ENCODE data around the gene PAQR4.

Gene PAQR4

DNA sequence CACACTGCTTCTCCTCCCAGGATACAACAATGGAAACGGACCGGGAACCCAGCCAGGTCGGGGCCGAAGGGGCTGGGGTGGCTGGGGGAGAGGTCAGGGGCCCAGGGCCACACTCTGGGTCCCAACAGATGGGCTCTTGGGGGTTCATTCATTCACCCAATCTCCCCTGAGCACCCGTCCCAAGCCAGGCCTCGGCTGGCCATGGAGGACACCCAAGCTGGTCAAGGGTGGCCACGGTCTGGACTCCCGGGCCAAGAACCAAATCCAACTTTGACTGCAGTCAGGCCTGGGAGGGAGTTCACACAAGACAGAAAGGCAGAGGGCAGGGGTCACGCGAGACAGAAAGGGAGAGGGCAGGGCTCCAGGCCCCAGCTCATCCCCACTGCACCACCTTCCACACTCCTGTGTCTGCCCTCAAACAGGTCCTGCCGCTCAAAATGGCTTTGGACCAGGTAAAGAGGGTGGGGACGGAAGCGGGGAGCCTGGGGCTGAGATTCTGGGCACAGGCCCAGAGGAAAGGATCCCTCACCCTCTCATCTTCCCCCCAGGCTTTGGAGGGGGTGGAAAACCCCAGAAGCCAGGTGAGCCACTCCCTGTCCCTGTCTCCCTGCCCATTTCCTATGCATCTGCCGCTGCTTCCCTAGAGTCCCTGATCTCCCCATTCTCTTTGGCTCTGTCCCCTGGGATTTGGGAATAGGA, 23.4 kb downstream of the PAQR4 start:
- DNase-seq (ENCODE audit: low spot score) (no peak), ATAC-seq (ENCODE audit: low read depth) (peak; percentile 58)
- Histone ChIP-seq H3K4me3 (ENCODE audit: severe bottlenecking) (no peak overlapping the region), H3K4me1 (ENCODE audit: insufficient read depth, poor library complexity, severe bottlenecking) (peaks cover 36% of the 10 kb centered on the region), H3K9me3 (ENCODE audit: severe bottlenecking) (no peaks in the 10 kb centered on the region), H3K27me3 (ENCODE audit: insufficient read depth, poor library complexity, severe bottlenecking) (no peaks in the 10 kb centered on the region), H3K36me3 (ENCODE audit: low read depth) (no peaks in the 10 kb centered on the region), H3K27ac (ENCODE audit: poor library complexity, severe bottlenecking) (peak overlapping the region; percentile 72)
- no peak for TF ChIP-seq CTCF (IDR thresholded peaks at IDR 0.05; ENCODE audit: poor library complexity, severe bottlenecking)

DNA sequence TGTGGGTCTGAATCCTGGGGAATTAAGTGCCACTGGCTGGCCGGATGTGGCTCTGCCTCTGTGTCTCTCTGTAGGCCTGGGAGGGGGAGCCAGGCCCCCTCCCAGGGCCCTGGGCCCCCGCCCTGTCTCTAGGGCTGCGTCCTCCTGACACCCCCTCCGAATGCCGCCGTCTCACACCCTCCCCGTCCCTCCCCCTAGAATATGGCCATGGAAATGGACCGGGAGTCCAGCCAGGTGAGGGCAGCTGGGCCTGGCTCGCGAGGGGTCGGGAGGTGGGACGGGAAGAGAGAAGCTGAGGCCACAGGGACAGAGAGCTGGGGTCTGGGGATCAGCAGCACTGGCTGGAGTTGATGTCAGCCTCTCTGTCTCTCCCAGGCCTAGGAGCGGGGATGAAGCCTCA, 27.1 kb downstream of the PAQR4 start:
- TF ChIP-seq CTCF (IDR thresholded peaks at IDR 0.05; ENCODE audit: poor library complexity, severe bottlenecking): no peak
- Histone ChIP-seq H3K4me1 (ENCODE audit: insufficient read depth, poor library complexity, severe bottlenecking) (peaks cover 26% of the 10 kb centered on the region), H3K27me3 (ENCODE audit: insufficient read depth, poor library complexity, severe bottlenecking) (no peaks in the 10 kb centered on the region), H3K36me3 (ENCODE audit: low read depth) (no peaks in the 10 kb centered on the region), H3K4me3 (ENCODE audit: severe bottlenecking) (no peak overlapping the region), H3K27ac (ENCODE audit: poor library complexity, severe bottlenecking) (peak overlapping the region; percentile 72), H3K9me3 (ENCODE audit: severe bottlenecking) (no peaks in the 10 kb centered on the region)
- ATAC-seq (ENCODE audit: low read depth): no peak
- DNase-seq (ENCODE audit: low spot score): no peak

DNA sequence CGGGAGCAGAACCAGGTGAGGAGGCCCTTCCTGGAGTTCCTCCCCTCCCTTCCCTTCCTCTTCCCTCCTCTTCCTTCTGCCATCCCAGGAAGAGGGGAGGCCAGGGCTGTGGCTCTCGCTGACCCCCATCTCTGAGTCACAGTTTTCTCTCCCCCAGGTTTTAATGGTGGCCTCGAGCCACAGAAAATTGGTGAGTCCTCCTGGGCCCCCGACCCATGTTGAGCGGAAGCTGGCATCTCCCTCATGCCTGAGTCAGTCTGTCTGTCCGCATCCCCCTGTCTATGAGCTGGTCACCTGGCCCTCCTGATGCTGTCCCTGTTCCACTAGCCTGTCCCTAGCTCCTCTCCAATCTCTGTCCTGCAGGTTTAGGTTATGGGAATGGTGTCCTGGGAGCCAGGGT, 30.8 kb downstream of the PAQR4 start:
- Histone ChIP-seq H3K27me3 (ENCODE audit: insufficient read depth, poor library complexity, severe bottlenecking) (no peaks in the 10 kb centered on the region), H3K27ac (ENCODE audit: poor library complexity, severe bottlenecking) (no peak overlapping the region), H3K4me1 (ENCODE audit: insufficient read depth, poor library complexity, severe bottlenecking) (peaks cover 7% of the 10 kb centered on the region), H3K36me3 (ENCODE audit: low read depth) (no peaks in the 10 kb centered on the region), H3K4me3 (ENCODE audit: severe bottlenecking) (no peak overlapping the region), H3K9me3 (ENCODE audit: severe bottlenecking) (no peaks in the 10 kb centered on the region)
- ATAC-seq (ENCODE audit: low read depth): no peak
- DNase-seq (ENCODE audit: low spot score): no peak
- TF ChIP-seq CTCF (IDR thresholded peaks at IDR 0.05; ENCODE audit: poor library complexity, severe bottlenecking): no peak

DNA sequence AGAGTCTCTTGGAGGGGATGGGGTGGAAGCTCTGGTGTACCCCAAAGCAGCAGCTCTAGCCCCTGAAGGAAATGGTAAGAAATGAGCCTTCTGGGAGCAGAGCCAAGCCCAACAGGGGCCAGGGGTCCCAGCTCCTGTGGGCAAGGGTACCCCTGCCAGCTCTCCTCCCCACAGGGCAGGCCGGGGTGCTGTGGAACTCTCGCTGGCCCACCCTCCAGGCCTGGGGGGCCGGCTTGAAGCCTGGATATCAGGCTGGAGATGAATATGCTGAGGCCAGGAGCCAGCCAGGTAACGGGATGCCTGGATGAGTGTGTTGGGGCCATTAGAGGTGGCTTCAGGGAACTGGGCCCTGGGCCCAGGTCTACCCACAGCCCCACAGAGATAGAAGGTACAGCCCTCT, 31.4 kb downstream of the PAQR4 start:
- DNase-seq (ENCODE audit: low spot score) (no peak), ATAC-seq (ENCODE audit: low read depth) (no peak)
- Histone ChIP-seq H3K27me3 (ENCODE audit: insufficient read depth, poor library complexity, severe bottlenecking) (no peaks in the 10 kb centered on the region), H3K9me3 (ENCODE audit: severe bottlenecking) (no peaks in the 10 kb centered on the region), H3K27ac (ENCODE audit: poor library complexity, severe bottlenecking) (no peak overlapping the region), H3K4me1 (ENCODE audit: insufficient read depth, poor library complexity, severe bottlenecking) (peaks cover 3% of the 10 kb centered on the region), H3K4me3 (ENCODE audit: severe bottlenecking) (no peak overlapping the region), H3K36me3 (ENCODE audit: low read depth) (no peaks in the 10 kb centered on the region)
- TF ChIP-seq CTCF (IDR thresholded peaks at IDR 0.05; ENCODE audit: poor library complexity, severe bottlenecking): no peak

GRCh38 chr16:3001316-3001715, 32.2 kb downstream of the PAQR4 start:
- Histone ChIP-seq H3K27me3 (ENCODE audit: insufficient read depth, poor library complexity, severe bottlenecking) (no peaks in the 10 kb centered on the region), H3K9me3 (ENCODE audit: severe bottlenecking) (no peaks in the 10 kb centered on the region), H3K4me3 (ENCODE audit: severe bottlenecking) (no peak overlapping the region), H3K4me1 (ENCODE audit: insufficient read depth, poor library complexity, severe bottlenecking) (no peaks in the 10 kb centered on the region), H3K36me3 (ENCODE audit: low read depth) (no peaks in the 10 kb centered on the region), H3K27ac (ENCODE audit: poor library complexity, severe bottlenecking) (no peak overlapping the region)
- ATAC-seq (ENCODE audit: low read depth) (no peak), DNase-seq (ENCODE audit: low spot score) (no peak)
- no peak for TF ChIP-seq CTCF (IDR thresholded peaks at IDR 0.05; ENCODE audit: poor library complexity, severe bottlenecking)
